ENCODE measurements around the gene SAMSN1.

GRCh38 chr21:14531757-14532316 lies 14.3 kb downstream of the SAMSN1 start:
- TF ChIP-seq CTCF (IDR thresholded peaks at IDR 0.05): no peak
- no peak for TF ChIP-seq RNF2 (IDR thresholded peaks at IDR 0.05; ENCODE audit: borderline replicate concordance, low read depth)
- no peak for TF ChIP-seq HDAC2 (IDR thresholded peaks at IDR 0.05)
- TF ChIP-seq CHD2 (IDR thresholded peaks at IDR 0.05; ENCODE audit: low read length, partially characterized antibody): no peak
- no peak for TF ChIP-seq POLR2A (IDR thresholded peaks at IDR 0.05; ENCODE audit: low read length)
- TF ChIP-seq JUN (IDR thresholded peaks at IDR 0.05): no peak
- TF ChIP-seq, protein P1, sequence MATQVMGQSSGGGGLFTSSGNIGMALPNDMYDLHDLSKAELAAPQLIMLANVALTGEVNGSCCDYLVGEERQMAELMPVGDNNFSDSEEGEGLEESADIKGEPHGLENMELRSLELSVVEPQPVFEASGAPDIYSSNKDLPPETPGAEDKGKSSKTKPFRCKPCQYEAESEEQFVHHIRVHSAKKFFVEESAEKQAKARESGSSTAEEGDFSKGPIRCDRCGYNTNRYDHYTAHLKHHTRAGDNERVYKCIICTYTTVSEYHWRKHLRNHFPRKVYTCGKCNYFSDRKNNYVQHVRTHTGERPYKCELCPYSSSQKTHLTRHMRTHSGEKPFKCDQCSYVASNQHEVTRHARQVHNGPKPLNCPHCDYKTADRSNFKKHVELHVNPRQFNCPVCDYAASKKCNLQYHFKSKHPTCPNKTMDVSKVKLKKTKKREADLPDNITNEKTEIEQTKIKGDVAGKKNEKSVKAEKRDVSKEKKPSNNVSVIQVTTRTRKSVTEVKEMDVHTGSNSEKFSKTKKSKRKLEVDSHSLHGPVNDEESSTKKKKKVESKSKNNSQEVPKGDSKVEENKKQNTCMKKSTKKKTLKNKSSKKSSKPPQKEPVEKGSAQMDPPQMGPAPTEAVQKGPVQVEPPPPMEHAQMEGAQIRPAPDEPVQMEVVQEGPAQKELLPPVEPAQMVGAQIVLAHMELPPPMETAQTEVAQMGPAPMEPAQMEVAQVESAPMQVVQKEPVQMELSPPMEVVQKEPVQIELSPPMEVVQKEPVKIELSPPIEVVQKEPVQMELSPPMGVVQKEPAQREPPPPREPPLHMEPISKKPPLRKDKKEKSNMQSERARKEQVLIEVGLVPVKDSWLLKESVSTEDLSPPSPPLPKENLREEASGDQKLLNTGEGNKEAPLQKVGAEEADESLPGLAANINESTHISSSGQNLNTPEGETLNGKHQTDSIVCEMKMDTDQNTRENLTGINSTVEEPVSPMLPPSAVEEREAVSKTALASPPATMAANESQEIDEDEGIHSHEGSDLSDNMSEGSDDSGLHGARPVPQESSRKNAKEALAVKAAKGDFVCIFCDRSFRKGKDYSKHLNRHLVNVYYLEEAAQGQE (IDR thresholded peaks at IDR 0.05): no peak
- TF ChIP-seq, protein P2, sequence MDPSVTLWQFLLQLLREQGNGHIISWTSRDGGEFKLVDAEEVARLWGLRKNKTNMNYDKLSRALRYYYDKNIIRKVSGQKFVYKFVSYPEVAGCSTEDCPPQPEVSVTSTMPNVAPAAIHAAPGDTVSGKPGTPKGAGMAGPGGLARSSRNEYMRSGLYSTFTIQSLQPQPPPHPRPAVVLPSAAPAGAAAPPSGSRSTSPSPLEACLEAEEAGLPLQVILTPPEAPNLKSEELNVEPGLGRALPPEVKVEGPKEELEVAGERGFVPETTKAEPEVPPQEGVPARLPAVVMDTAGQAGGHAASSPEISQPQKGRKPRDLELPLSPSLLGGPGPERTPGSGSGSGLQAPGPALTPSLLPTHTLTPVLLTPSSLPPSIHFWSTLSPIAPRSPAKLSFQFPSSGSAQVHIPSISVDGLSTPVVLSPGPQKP (IDR thresholded peaks at IDR 0.05; ENCODE audit: low read depth, low read length): no peak

All from A549 (cell line).